Measurements from ENCODE around the gene CCR6.

- TF ChIP-seq CTCF (IDR thresholded peaks at IDR 0.05) (no peak), POLR2AphosphoS5 (IDR thresholded peaks at IDR 0.05) (no peak), POLR2A (IDR thresholded peaks at IDR 0.05) (no peak), EP300 (IDR thresholded peaks at IDR 0.05) (no peak)
These were observed 15.0 kb downstream of the CCR6 start for GRCh38 chr6:167137881-167138280.
